Kidney capillary endothelial cell (primary cell): ENCODE results near the gene PITX1.

Experiments used
- DNase-seq: peaks from one replicate; pipeline ENCODE4 v3.0.0-alpha.2; 2018; ENCODE audit warnings: low spot score

Gene PITX1

DNA sequence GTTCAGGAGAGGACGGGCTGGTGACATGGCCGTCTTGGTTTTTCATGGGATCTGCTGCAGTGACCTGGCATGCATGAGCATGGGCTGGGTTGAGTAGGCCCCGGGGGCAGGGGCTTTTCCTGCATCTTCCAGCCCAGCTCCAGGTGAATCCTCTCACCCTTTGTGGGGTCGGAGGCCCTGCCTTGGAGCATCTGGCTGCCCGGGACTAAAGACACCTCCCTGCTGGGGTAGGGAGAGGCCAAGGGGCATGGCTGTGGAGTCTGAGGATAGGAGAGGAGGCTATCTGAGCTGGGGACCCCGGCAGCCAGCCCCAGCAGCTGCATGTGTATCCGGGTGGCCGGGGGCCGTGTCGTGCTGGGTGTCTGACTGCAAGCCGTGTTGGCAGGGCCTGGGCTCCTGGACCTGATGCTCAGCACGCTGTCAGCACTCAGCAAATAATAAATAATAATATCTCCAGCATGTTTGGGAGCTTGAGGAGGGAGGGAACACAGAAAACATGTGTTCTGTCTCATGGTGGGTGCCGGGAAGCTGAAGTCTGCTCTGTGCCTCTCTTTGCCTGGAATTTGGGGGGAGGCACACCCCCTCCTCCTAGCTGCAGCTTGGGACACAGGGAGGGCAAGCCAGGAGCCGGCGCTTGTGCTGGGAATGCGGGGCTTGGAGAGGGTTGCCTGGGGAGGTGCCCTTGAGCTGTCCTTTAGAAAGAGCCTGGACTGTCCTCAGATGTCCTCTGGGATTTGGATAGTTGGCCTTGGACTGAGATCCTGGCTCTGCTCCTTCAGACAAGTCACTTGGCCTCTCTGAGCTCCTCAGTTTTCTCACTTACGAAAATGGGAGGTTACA, 28.4 kb upstream of the PITX1 start:
- no peak for DNase-seq

DNA sequence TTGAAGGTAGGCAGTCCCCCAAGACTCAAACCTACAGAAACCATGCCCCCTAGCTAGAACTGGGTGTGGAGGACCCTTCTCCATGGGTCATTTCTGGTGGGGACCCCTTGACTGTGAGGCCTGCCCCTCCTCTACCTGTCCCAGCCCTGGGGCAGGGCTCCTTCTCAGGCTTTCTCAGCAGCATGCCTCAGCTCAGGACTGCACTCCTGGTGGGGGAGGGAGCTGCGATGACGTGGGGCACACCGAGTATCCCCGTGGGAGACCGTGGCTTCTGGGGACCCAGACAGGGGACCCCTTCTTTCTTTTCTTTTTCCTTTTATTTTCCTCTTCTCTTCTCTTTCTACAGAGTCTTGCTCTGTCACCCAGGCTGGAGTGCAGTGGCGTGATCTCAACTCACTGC, 27.0 kb upstream of the PITX1 start:
- no peak for DNase-seq

DNA sequence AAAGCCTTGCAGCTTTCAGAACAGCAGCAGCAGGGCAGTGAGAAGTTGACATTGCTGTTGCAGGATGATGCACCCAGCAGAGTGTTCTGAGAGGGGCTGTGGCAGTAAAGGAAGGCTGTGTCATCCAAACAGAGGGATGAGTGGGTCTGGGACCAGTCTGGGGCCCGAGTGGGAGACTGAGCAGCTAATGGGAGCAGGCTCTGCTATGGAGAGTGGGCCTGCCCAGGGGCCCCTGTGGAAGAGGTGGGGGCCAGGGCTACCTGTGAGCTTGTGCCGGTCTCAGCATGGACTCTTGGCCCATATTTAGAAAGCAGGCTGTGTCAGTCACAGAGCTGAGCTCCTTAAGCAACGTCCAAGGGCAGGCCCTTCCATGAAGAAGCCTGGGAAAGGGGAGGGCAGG, 26.0 kb upstream of the PITX1 start:
- no peak for DNase-seq

DNA sequence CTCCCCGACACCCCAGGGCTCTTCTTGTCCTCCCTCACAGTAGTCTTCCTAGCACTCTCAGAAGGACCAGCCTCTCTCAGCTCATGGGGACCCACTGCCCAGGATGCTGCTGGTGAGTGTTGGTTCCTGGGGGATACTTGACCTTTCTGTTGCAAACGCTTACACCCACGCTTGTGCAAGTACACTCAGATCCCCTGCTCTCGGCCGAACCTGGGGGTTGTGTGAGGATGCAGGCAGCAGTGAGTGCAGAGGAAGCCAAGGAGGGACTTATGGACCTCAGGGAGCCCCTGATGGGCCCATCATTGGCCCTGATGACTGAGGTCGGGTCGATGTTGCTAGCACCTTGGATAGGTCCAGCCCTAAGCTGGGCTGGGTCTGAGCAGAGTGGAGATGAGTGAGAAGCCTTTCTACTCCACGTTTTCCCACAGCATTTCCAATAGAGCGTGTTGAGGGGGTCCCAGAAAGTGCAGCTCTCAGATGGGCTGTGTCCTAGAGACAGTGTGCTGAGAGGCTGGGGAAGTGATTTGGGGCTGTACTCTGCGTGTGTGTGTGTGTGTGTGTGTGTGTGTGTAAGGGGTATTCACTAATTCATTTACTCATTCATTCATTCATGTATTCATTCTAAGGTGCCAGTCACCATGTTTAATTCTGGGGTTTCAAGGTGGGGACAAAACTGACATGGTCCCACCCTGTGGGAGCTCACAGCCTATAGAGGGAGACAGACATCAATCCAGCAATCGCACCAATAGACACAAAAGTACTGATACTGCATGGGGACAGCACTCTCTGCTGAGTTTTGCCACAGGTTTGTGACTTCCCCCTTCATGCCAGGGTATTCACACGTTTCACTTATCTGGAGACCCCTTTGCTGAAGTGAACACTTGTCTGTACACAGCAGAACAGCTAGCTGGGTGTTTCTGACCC, 25.2 kb upstream of the PITX1 start:
- DNase-seq, result no peak

DNA sequence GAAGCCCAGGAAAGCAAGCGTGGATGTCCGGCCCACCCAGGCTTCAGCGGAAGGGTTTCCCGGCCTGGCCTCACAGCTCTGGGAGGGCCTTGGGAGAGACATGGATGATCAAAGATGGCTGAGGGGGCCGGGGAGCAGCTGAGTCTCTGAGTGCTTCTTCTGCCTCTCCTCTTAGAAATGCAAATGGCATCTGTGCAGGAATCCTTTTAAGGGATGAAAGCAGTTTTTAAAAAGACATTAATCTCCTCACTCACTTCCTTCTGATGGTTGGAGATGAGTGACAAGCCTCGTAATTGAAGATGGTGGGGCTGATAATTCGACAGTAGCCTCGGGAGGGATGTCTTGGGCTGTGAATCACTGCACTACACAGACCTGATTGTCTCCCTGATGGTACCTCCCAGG, 24.3 kb upstream of the PITX1 start:
- no peak for DNase-seq

DNA sequence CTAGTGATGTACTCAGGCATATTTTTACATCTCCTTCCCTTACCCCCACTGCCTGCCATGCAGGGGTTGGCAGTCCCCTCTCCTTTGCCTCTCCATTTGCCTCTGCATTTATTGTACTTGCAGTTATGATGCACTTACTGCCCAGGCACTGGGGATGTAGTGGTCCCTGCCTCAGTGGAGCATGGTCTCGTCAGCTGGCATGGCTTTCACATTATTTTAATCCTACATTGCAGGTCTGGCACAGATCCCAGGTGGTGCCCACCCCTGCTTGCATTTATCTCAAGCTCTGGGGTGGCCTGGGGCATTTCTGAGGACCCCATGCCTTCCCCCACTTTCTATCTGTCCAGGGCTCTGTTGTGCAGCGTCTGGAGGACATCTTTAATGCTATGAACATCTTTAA, 23.2 kb upstream of the PITX1 start:
- DNase-seq, result no peak

DNA sequence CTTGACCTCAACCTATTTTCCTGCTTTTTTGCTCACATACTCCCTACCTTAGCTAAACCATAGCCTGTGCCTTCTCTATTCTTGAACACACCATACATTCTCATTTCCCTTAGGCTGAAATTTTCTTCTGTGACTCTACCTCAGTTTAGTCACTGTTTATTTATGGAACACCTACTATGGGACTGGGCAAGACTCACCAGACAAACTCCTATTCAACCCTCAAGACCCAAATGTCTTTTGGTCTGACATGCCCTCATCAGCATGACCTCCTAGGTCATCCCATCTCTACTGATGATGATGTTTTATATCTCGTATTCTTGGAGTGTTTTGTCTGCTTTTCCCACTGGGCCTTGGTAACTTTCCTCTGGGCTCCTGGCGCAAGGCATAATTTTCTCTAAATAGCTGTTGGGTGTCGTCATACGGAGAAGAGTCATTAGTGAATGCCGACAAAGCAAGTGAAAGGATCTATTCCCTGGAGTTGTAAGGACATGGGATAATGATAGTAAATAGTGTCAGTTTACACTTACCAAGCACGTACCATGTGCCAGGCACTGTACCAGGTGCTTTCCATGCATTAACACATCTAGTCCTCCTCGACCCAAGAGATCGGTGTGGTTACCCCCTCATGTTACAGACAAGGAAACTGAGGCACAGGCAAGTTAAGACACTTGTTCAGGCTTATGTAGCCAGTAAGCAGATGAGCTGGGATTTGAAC, 22.4 kb upstream of the PITX1 start:
- DNase-seq, result no peak

DNA sequence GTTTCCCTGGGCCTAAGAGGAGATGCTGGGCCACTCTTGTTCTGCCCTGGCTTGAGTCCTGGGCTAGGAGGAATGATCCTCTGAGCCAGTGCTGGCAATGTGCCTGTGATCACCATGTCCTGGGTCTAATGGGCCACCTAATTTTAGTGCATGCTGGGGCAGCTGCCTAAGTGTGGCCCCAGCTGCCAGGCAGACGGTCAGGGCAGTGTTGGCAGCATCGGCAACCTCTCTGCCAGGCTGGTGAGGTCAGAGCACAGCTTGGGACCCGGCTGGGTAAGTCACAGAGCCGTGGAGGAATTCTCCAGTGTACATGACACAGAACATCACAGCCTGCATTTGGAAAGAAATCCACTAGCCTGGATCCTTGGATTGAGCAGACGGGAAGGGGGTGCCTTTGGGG, 21.4 kb upstream of the PITX1 start:
- DNase-seq, result no peak

DNA sequence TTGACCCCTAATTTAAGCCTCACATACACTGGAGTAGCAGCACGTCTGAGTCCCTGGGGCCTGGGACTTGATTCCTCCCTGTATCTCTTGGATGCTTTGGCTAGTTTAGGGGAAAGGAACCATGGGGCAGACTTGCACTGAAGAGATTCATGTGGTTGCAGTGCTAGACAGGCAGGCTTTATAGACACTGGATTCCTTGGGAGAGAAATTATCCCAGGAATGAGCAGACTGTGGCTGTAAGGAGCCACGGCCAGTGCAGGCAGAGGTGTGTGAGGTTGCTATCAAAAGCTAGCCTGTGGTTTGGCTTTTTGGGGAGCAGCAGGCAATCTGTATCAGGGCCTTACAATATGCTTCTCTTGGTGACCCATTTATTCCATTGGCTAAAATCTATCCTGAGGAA, 20.5 kb upstream of the PITX1 start:
- no peak for DNase-seq

DNA sequence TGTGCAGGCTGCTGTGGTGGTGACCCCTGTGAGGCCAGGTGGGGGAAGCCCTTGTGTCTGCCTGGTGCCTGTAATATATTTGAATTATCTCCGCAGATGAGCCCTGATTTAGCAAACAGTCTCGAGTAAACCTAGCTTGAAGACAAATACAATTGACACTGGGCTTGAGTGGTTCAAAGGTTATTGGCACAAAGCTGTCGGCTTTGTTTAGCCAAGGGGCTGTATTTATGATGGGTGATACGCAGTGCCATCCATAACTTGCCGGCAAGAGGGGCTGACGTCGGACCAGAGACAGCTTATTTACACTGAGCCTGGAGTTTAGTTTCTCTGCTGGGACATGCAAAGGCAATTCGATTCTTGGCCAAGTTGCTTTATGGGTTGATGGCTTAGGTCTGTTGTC, 20.0 kb upstream of the PITX1 start:
- no peak for DNase-seq

DNA sequence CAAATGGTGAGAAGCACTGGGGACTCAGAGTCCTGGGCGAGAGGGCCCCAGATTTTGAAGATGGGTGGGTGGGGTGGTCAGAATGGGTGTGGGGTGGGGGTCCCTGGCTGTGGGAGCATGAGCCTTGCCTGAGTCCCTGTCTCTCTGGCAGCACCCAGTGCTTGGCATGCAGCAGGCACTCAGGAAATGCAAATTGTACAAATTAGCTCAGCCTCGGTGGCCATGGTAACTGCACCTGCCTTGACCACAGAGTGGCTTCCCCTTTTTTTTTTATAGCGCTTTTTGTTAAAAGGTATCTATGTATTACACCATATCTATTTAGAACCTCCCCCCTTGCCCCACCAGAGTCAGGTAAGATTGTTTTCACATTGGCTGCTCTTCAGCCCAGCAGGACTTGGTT, 19.2 kb upstream of the PITX1 start:
- no peak for DNase-seq

DNA sequence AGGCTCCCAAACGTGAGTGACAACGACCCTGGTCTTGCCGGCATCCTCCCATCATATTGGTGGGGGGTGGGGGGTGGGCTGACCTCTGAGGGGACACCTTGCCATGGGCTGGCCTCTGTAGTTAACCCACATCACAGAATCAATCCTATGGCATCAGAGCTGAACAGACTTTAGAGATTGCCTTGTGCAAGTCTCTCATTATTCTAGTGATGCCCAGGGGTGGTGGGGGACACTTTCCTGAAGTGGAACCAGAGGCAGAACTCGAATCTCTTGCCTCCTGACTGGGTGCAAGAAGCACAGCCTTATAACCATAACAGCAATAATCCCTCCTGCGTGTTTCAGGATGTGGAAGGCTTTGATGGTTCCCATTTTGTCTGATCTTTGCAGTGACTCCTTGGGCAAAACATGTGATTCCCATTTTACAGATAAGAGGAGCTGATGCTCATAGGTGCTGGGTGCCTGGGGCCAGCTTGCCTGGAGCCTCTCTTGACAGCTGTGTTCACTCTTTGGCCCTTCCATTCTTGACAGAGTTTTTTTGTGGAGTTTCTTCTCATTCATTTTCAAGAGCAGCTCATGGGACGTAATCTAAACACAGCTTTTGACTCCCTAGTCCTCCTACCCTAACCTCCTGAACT, 18.6 kb upstream of the PITX1 start:
- no peak for DNase-seq

DNA sequence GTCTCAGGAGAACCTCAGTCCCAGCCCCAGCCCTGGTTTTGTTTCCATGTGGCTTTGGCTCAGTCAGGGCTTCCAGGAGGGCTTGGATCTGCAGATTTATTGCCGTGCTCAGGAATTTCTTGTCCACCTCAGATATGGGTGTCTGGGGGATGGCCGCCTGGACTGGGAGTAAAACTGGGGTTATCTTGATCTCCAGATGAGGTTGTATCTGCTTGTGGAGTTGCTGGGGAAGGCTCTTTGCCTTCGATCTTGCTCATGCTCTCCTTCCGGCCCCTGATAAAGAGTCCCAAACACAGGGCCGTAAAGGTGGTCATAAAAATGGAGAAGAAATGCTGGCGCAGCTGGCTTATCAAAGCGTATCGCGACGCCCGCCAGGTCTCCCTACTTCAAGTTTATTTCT, 17.8 kb upstream of the PITX1 start:
- no peak for DNase-seq

DNA sequence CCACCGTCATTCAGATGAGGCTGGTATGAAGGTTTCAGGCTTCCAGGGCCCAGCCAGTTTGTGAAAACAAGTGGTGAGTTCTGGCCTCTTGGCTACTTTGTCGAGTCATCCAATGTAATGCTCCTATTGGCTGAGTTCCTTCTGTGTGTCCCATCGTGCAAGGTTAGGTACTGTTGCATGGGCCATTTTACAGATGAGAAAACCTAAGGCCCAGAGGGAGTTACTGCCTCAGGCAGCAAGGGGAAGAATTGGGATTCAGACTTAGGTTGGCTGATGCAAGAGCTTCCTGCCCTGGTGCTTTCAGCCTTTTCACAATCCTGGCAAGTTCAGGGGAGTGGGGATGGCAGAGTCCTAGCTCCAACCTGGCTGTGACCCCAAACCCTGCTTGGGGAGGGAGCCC, 17.4 kb upstream of the PITX1 start:
- DNase-seq, result no peak

DNA sequence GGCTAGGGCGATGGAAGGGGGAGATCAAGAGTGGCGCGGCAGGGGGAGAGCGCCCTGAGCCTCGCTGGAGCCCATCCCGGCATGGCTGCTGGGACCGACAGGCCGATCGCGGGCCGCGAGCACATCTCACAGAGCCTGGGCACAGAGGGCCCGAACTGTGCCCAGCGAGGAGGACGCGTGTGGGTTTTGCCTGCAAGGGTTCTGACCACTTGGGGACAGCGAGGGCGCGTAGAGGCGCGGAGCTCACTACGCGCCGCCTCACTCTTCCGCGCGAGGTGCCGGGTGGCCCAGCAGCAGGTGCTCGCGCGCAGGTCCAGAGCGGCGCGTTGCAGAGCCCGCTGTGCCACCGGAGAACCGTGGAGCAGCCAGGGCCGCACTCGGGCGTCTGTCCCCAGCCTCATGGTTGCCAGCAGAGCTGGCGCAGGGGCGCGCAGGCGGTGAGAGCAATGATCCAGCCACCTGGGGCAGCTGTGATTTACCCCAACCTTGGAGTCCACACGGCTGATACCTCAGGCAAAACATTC, 16.3 kb upstream of the PITX1 start:
- DNase-seq, result no peak

DNA sequence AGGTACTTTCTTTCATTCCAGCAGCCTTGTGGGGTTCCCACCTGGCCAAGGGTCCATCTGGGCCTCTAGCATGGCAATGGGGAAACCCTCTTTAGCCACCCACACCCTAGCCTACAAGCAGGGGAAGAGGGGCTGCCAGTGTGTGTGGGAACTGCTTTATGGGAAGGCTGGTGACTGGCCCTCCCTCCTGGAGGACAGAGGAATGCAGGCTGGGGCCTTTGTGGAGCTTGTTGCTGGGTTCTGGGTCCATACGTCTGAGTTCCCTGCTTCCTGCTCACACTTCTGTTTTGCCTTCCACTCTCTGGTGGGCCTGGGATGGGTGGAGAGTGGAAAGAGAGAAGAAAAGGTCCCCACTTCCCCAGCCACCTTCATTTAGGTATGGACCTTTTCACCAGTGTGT, 14.9 kb upstream of the PITX1 start:
- DNase-seq, result no peak

DNA sequence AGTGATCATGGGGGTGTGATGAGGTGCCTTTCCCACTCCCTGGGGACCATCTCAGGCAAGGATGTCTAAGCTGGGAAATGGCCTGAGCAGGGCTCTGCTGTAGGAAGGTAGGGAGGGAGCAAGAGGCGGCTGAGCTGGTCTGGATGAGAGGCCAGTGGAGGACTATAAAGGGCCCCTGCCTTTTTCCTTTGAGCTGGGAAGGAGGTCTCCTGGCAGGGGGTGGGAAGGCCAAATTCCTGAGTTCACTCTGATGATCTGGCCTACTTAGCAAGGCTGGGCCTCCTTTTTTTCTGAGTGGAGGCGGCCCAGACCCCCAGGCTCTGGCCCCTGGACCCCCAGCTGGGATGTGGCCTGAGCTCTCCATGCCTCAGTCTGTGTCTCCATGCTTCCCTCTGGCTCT, 14.3 kb upstream of the PITX1 start:
- no peak for DNase-seq

DNA sequence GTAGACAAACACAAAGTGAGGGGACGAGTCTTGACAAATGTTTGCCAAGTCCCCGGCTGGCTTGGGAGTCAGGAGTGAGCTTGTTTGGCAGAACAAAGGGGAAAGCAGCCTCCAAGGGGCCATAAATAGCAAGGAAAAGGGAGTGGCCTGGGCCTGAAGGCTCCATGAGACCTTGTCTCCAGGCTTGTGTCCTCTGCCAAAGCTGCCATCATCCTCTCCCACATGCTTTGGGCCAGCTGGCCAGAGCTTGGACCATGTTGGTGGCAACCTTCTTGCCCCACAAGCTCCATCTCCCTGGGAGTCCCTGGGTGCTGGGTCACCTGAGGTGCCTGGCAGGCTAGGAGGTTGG, 13.3 kb upstream of the PITX1 start:
- no peak for DNase-seq

DNA sequence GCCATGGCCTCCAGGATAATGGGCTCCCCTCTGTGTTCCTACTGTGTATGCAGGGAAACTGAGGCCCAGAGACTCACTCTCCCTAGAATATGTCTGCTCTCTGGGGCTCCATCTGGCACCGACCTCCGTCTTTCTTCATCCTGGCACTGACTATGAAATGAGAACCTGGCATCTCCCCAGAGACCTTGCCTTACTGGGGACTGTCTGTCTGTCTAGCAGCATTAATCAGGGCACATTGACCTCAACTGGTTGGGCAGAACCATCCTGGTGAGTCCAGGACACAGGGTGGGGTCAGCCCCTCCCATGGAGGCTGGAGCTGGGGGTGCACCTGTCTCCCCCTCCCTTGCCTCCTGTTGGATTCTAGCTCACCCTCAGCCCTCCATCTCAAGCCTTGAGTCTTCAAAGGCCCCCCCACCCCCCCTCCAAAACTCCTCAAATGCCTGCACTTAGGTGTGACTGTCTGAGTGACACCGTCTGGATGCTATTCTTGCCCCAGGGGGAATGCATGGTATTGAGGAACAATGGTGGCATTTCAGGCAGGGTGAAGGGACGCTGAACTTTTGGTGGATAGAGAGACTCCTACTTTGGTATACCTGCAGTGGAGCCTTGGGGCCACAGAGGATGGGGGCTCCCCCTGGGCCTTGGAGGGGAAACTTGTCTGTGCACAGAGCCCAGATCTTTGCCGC, 12.8 kb upstream of the PITX1 start:
- no peak for DNase-seq

DNA sequence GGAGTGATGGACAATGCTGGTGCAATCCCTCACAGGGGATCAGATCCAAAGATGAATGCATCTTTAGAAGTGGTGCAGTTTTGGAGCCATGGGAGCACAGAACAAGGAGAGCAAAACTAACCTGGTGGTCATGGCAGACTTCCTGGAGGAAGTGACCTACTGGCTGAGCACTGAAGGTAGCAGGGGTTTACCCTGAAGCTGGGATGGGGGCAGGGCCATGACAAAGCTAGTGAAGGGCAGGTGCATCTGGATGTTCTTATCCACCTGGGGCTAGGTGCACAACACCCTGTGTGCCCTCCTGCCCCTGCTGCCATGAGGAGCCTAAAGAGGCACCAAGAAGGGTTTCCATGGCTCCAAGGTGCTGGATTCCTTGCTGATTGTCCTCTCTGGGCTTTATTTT, 11.5 kb upstream of the PITX1 start:
- DNase-seq, result no peak

DNA sequence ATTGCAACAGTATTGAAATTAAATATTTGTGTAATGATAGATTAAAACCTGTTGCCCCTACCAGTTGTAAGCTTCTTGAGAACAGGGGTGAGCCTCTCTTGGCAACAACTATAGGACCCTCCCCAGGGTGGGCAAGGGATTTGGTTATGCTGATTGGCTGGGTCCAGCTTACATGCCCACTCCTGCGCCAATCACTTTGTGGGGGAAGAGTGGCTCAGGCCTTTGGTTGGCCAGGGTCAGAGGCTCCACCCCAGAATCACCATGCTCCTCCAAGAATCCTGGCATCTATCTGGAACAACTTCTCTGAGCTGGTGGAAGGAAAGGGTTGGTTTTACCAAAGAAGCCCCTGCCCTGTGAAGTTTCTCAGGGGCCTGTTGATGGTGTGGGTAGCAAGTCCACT, 8.6 kb upstream of the PITX1 start:
- no peak for DNase-seq

DNA sequence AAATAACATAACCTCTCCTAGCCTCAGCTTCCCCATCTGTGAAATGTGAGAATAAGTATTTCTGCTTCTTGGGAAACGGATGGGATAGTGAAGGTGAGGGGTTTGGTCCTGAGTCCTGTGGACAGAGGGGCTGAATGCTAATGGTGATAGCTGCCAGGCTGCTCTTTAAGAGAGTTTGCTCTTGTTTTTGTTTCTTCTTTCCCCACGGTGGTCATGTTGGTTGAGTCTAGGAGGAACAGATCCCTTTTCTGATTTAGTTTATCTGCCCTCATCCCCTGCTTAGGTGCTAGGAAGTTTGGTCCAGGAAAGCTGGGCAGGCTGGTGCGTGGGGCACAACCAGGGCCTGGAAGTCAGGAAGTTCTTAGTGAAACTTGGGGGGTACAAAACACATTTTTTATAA, 7.7 kb upstream of the PITX1 start:
- DNase-seq, result no peak
